ENCODE data around the gene COL5A2.

DNA sequence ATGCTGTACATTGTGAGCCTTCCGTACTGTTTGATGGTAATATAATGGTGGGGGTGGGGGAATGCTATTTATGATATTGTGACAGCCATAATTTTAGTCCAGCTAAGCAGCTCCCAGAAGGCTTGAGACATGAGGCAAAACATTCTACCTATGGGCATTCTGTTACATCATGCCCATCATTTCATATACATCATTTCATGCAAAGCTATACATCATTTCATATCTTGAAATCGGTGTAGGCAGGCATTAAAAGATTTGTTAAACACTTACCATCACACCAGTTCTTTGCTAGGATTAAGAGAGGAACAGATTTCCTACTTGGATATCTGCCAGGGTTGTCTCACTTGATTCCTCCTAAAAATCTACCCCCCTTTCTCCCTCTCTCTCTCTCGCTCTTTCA, 84.5 kb downstream of the COL5A2 start:
- TF ChIP-seq, protein P1, sequence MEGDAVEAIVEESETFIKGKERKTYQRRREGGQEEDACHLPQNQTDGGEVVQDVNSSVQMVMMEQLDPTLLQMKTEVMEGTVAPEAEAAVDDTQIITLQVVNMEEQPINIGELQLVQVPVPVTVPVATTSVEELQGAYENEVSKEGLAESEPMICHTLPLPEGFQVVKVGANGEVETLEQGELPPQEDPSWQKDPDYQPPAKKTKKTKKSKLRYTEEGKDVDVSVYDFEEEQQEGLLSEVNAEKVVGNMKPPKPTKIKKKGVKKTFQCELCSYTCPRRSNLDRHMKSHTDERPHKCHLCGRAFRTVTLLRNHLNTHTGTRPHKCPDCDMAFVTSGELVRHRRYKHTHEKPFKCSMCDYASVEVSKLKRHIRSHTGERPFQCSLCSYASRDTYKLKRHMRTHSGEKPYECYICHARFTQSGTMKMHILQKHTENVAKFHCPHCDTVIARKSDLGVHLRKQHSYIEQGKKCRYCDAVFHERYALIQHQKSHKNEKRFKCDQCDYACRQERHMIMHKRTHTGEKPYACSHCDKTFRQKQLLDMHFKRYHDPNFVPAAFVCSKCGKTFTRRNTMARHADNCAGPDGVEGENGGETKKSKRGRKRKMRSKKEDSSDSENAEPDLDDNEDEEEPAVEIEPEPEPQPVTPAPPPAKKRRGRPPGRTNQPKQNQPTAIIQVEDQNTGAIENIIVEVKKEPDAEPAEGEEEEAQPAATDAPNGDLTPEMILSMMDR (IDR thresholded peaks at IDR 0.05; ENCODE audit: extremely low read depth in 1 of 2, insufficient read depth in 1 of 2, low read depth in 1 of 2, low read length in 2 of 2): no peak
- TF ChIP-seq POLR2A (IDR thresholded peaks at IDR 0.05; ENCODE audit: low read depth, low read length) (no peak), POLR2AphosphoS5 (IDR thresholded peaks at IDR 0.05; ENCODE audit: insufficient read depth, low read depth, low read length) (no peak), GATA2 (IDR thresholded peaks at IDR 0.05; ENCODE audit: insufficient read depth, insufficient read length, low read depth, low read length) (no peak), MYC (IDR thresholded peaks at IDR 0.05; ENCODE audit: low read depth, low read length) (no peak), EZH2 (IDR thresholded peaks at IDR 0.05; ENCODE audit: borderline replicate concordance, low read depth, low read length, severe bottlenecking) (no peak)

Data from endothelial cell of umbilical vein (primary cell).